Stimulated activated CD4-positive, alpha-beta T cell treated with anti-CD3 and anti-CD28 coated beads, TNF-alpha, amount 100 ng/mL, for 1 hour (primary cell): ENCODE measurements around the gene CYFIP2.

Experiments
- DNase-seq, 3 donors: peaks; one replicate each; pipeline ENCODE4 v3.0.0-alpha.2; 2020; ENCODE audit warnings: low read depth in 3 of 3, low spot score in 1 of 3

CYFIP2 gene

DNA sequence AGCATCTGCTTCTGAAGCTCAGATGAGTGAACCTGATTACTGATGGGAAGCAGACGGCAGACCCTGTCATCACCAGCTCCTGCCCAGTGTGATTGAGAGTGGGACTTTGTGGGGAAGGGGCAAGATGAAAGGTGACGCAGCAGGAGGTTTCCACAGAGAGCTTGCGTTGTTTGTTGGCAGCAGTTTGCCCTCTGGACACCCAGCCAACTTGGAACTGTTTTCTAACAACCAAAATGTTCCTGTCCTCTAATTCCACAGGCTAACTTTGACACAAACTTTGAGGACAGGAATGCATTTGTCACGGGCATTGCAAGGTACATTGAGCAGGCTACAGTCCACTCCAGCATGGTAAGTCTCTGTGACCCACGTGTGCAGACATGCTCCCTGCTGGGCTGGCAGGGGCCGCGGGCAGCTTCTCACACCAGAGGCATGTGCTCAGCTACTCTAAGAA lies 20.9 kb downstream of the CYFIP2 start:
- DNase-seq: no peak

DNA sequence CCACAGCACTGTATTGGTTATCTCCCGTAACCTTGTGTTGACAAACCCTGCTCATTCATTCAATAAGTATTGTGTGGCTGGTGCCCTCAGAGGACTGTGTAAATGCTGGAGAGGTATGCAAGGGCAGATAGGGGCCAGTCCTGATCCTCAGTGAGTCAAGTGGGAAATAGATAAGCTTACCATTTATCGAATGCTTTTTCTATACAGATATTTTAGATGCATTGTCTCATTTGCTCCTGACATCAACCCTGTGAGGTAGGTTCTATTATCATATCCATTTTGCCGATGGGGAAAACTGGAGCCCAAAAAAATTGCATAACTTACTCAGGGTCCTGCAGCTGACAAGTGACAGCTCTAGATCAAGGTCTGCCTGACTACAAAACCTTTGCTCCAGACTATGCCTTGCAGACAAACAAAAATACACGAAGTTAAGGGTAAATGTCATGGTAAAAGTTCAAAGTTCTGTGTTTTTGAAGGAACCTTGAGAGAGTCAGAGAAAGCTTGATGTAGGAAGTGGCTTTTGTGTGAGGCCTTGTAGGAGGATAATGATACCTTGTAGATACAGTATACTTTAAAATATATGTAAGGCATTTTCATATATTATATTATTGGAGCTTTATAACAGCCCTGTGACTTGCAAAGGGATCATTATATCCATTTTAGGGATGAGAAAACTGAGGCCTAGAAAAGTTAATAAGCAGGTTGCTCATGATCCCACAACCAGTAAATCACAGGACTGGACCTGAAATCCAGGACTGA lies 22.7 kb downstream of the CYFIP2 start:
- no peak for DNase-seq

DNA sequence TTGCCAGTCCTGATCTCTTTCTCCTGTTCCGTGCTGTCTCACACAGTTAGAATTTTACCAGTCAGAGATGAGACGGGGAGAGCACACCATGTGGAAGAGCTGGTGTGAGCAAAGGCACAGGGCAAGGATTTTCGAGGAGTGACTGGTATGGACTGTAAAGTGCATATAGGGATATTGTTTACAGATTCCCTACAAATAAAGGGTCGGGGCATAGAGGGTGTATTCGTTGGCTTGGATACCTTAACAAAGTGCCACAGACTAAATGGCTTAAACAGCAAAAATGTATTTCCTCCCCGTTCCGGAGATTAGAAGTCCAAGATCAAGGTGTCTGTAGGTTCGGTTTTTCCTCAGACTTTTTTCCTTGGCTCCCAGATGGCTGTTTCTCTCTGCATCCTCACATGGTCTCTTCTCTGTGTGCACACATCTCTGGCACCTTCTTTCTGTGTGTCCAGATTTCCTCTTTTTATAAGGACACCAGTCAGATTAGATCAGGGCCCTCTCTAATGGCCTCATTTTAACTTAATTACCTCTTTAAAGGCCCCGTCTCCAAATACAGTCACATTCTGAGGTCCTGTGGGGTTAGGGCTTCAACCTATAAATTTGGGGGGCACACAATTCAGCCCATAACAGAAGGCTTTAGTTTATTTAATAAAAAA lies 23.4 kb downstream of the CYFIP2 start:
- no peak for DNase-seq

DNA sequence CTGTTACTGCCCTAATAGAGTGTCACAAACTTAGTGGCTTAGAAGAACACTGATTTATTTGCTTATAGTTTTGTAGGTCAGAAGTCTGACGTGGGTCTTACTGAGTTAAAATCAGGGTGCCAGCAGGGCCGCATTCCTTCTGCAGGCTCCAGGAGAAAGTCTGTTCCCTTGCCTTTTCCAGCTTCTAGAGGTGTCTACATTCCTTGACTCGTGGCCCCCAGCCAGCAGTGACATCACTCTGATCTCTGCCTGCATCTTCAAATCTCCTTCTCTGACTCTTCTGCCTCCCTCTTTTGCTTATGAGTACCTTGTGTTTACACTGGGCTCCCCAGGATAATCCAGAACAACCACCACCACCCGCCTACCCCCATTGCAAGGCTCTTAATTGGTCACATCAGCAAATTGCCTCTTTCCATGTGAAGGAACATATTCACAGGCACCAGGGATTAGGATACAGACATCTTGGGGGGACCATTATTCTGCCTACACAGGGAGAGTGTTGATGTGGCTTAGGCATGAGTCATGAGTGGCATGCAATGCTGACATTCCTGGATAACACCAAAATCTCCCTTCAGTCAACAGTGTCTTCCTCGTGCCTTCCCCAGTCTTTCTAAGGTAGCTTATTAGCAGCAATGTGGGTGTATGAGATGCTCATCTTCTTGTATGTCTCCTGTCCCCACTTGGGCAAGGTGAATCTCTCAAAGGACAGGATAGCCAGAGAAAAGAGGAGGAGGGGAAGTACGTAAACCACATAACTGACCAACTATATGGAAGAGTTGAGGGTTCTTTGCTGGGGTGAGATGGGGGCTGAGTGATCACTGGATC lies 24.4 kb downstream of the CYFIP2 start:
- DNase-seq: no peak

DNA sequence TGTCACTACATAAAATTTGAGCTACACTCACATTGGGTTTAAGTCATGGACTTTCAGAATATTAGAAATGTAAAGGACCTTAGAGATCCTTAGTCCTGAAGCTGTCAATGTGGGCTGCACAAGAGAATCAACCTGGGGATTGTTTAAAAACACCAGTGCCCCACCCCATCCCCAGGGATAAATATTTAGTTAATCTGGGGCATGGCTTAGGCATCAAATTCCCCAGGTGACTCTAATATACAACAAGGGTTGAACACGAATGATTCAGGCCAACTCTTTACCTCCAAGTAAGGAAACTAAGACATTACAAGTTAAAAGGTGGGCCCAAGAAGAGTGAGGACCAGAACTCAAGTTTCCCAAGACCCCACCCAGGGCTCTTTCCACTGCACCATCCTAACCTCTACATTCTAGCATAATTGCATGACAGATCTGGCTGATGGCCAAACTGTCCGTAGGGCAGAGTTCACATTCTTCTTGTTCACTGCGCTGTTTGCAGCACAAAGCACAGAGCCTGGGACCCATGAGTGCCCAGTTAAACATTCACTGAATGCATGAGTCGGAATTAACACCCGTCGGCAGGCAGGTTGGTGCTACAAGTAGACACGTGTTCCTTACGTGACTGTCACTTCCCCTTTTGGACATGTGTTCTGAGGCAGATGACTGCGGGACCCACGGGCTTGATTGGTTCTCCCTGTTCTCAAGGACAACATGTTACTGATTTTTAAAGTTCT lies 25.2 kb downstream of the CYFIP2 start:
- no peak for DNase-seq

DNA sequence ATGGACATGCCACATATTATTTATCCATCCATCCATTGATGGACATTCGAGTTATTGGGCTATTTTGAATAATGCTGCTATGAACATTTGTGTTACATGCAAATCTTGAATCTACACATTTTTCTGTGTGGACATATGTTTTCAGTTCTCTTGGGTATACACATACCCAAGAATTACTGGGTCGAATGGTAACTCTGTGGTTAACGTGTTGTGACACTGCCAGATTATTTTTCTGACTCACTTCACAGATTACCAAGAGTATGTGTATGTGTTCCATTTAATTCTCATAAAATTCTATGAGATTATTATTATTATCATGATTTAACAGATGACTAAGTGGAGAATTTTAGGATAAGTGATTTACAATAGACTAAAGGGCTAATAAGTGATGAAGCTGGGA lies 26.7 kb downstream of the CYFIP2 start:
- DNase-seq: no peak

DNA sequence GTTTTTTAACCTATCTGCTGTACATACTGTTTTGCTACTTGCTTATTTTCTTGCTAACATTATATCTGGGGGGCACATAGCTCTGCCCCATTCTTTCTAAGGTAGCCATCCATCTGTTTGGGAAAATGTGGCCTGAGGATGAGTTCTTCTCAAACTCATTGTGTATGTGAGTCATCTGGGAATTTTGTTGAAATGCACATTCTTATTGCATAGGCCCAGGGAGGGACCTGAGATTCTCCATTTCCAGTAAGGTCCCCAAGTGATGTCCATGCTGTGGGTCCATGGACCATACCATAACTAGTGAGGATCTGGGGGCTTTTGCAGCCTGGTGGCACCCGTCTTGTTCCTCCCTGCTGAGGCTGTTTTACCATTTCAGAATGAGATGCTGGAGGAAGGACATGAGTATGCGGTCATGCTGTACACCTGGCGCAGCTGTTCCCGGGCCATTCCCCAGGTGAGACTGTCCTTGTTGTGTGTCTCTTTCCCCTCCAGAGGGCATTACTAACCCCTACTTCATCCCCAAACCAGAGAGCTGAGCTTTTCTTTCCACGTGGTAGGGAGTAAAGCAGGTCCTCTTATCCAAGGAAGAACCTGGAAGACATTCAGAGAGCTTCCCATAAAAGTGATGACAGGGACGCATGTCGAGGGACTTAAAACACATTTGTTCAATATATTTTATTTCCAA lies 28.6 kb downstream of the CYFIP2 start:
- no peak for DNase-seq

DNA sequence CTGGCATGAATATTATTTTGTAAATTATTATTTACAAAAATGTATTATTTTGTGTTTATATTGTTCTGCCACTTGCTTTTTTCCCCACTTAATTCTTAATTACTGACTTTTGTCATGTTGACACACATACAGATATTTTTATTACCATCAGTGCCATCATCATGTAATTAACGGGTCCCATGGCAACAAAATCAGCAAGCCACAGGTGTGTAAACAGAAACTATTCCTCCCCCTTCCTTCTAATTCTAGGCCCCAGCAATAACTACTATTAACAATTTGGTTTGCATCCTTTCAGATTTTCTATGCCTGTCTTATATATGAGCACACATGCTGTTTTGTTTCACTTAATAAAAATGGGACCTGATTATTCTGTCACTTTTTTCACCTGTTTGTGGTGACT lies 29.3 kb downstream of the CYFIP2 start:
- no peak for DNase-seq

DNA sequence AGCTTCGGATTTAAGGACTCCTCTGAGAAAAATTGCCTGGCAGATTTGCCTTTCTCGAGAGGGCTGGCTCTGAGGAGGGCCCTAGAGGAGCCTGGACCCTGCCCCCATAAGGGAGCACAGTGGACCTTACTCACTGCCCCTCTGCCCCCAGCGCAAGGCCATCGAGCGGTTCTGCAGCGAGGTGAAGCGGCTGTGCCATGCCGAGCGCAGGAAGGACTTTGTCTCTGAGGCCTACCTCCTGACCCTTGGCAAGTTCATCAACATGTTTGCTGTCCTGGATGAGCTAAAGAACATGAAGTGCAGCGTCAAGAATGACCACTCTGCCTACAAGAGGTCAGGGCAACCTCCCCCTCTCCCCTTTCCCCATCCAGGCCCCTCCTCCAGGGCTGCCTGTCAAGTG lies 34.6 kb downstream of the CYFIP2 start:
- DNase-seq: no peak

DNA sequence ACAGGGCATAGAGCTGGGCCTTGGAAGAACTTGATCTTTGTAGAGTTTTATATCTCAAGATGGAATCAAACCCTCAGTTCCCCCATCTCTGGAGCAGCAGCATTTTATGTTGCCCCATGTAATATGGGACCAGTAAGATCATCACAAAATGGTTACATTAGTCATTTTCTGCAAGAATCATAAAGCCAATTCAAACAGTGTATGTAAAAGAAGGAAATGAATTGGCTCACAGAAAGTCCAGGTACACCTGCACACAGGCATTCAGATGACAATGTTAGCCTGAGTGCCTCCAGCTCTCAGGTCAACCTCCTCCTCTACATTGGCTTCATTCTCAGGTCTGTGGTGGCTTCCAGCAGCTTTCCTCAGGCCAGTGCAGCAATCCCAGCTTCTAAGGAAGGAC lies 35.1 kb downstream of the CYFIP2 start:
- DNase-seq: no peak

DNA sequence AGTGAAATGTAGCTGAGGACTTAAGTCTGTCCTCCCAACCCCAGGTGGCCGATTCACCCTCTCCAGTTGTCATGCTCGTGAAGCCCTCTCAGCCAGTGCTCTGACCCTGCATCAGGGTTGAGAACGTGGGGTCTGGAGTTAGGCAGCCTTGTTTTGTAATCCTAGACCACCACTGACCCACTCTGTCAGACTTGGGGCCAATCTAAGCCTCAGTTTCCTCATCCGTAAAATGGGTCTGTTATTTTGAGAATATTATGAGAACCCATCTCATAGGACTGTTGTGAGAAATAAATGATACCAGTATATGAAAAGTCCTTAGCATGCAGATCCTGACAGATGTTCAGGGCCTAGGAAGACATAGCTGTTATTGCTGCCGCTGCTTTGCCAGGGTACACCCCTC lies 37.1 kb downstream of the CYFIP2 start:
- no peak for DNase-seq

DNA sequence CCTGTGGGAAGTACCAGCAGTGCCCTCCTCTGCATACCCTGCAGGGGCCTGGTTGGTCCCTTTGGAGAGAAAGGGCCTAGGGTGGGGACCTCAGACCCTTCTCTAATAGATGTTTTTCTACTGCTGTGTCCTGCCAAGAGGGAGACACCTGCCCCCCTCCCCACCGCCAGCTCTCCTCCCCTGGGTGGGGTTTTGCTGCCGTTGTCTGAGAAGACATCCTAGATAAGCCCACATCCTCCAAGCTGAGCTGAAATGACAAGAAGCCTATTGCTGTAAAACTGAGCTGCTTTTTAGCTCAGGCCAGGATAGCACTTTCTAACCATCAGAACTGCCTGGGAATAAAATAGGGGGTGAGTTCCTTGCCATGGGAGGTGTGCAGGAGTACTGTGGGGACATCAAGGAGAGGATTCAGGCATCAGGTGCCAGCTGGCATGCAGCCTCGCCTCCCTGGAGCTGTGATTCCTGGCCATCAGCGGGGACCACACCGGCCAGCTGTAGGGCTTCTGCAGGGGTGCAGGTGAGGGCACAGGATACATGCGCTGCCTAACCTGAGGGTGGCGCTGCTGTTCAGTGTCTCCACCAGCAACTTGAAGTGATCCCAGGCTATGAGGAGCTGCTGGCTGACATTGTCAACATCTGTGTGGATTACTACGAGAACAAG lies 37.9 kb downstream of the CYFIP2 start:
- DNase-seq: peak in 1 of 3 donors; percentile 30

DNA sequence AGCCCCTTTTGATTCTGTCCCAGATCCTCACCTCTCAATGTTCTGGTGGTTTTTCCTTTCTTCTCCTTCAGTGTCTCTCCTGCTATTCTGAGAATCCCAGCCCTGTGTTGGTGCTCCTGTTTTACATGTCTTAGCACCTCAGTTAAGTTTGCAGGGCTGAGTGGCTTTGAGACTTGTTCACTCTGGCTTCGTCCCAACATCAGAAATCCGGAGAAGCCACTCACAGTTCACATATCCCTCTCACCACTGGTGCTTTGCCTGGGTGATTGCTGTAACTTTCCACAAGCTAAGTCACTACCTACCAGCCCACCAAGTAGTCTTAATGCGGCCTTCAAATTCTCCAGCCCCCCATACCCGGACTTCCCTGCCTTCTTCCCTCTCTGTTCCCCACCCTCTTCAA lies 40.2 kb downstream of the CYFIP2 start:
- DNase-seq: no peak

DNA sequence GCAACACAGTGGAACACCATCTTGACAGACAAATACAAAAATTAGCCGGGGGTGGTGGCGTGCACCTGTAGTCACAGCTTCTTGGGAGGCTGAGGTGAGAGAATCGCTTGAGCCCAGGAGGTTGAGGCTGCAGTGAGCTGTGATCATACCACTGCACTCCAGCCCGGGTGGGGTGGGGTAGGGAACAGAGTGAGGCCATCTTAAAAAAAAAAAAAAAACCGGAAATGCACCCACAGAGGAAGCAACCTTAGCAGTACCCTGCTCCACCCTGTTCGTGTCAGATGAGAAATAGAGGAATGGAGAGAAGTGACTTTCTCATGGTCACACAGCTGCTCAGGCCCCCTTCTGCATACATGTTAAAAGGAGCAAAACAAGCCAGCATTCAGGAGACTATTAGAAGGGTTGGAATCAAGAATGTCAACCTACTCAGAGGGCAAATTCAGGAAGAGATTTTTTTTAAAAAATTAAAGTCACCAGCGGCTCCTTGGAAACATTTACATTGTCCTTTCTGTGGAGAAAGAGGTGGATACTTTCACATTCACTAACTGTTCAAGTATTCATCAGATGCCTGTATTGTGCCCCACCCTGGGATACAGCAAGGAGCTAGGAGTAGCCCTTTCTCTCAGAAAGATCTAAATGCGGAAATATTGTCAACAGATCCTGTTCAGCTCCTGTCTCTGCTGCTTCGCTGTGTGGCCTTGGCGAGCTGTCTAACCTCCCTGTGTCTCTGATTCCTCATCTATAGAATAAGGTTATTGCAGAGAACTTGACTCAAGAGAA lies 41.0 kb downstream of the CYFIP2 start:
- no peak for DNase-seq

DNA sequence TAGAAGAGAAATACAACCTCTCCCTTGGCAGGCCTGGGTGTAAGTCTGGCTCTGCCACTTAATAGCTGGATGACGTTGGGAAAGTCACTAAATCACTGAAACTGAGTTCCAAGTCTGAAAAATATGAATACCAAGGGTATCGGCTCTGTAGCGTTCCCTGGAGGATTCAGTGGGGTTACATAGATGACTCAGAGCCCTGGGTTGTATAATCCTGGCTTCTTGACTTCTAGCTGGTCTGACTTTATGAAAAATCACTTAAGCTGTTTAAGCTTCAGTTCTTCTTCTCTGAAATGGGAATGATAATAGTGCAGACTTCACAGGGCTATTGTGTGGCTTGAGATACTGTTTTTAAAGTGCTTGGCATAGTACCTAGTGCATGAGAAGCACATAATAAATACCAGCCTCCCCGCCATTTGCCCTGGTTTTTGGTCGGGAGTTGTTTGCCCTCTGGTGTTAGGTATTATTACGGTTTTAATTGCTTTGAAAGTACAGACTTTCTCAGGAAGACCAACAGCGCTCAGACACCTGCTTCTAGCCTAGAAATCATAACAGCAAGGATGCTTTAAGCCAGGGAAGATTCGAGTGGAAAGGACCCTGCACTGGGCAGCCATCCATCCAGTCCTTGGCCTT lies 43.0 kb downstream of the CYFIP2 start:
- no peak for DNase-seq

DNA sequence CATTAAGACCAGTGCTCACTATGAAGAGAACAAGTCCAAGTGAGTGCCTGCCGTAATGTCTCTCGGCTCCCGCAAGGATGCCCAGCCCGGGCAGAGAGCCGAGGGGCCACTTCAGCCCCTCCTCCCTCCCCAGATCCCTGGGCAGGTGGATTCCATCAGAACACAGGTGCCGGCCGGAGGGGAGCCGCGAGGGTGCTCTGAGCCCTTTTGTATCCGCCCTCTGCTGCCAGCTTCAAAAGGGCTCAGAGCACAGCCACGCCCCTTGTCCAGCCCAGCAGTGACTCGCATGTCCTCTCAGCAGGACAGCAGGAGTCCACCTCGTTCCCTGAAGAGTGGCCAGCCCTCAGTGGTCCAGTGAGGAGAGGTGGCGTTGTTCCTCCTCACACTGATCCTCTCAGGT lies 43.9 kb downstream of the CYFIP2 start:
- DNase-seq: no peak

DNA sequence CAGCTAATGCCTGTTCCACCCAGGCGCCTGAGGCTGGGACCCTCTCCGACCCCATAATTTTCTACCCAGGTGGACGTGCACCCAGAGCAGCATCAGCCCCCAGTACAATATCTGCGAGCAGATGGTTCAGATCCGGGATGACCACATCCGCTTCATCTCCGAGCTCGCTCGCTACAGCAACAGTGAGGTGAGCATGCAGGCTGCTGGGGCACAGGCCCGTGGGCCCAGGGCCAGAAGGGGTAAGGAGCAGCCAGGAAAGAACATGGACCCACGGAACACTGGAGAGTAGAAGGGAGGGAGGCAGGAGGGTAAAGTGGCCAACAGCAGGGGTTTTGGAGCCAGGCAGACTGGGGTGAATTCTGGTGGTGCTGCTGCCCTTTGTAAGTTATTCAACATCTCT lies 45.7 kb downstream of the CYFIP2 start:
- DNase-seq: no peak

DNA sequence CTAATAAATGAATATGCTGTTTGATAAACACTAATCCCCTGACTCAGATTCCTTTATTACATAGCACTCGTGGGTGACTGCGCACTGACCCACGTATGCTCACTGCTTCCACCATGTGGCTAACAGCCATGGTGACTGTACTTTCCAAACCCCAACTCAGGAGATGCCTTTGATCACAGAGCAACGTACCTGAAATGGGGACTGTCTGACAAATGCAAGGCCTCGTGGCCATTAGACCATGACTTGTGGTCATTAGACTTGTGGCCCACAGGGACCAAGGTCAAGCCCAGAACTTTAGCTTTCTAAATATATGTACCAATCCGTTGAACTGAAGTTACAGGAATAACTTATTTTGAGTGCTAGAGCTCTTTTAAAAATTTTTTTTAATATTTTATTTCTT lies 46.6 kb downstream of the CYFIP2 start:
- DNase-seq: peak in 2 of 3 donors; percentile 35 to 53

DNA sequence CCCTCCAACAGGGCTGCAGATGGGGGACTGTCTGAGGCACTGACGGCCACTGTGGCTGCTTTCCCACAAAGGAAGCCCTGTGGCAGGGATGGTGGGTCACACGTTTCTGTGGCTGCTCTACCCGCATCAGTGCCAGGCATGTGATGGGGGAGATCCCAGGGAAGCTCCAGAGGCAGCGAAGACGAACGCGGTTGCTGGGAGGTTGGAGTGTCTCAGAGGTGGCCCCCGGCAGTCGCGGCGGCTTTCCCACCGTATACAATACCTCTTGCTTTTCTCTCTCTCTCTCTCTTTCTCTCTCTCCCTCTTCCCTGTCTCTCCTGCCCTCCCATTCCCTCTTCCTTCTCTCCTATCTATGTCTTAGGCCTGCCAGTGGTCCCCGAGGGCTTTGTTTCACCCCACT lies 56.7 kb downstream of the CYFIP2 start:
- DNase-seq: no peak
